Activated naive CD4-positive, alpha-beta T cell (primary cell): ENCODE measurements around the gene PTTG1.

Source experiments
- DNase-seq, 4 experiments: peaks; one replicate each; lab custom pipeline; 2025; lab: John Stamatoyannopoulos, UW

The PTTG1 gene

GRCh38 chr5:160421625-160422258 lies at the start of gene PTTG1:
TSS of gene PTTG1 (plus strand) at chr5:160421855. CDS start at chr5:160422313, 458 bp downstream.
- DNase-seq, result peak; percentile 27 to 83 (median 69)

- DNase-seq, result no peak
Observed at GRCh38 chr5:160375166-160375565, 46.5 kb upstream of the PTTG1 start.

GRCh38 chr5:160375701-160376100 lies 46.0 kb upstream of the PTTG1 start:
- DNase-seq, result no peak

- DNase-seq, result no peak
Observed at GRCh38 chr5:160376416-160376815, 45.2 kb upstream of the PTTG1 start.

GRCh38 chr5:160377651-160378050 lies 44.0 kb upstream of the PTTG1 start:
- DNase-seq, result no peak

GRCh38 chr5:160378330-160378729 lies 43.3 kb upstream of the PTTG1 start:
- DNase-seq, result no peak

GRCh38 chr5:160379511-160379910 lies 42.1 kb upstream of the PTTG1 start:
- DNase-seq, result no peak

- DNase-seq, result no peak
Observed at GRCh38 chr5:160380041-160380440, 41.6 kb upstream of the PTTG1 start.

GRCh38 chr5:160382346-160382745 lies 39.3 kb upstream of the PTTG1 start:
- DNase-seq, result no peak

GRCh38 chr5:160384681-160385080 lies 37.0 kb upstream of the PTTG1 start:
- no peak for DNase-seq

- no peak for DNase-seq
Observed at GRCh38 chr5:160385496-160385895, 36.2 kb upstream of the PTTG1 start.

GRCh38 chr5:160387445-160387844 lies 34.2 kb upstream of the PTTG1 start:
- no peak for DNase-seq

GRCh38 chr5:160390787-160391696 lies 30.6 kb upstream of the PTTG1 start:
- DNase-seq, result no peak

GRCh38 chr5:160395111-160395510 lies 26.5 kb upstream of the PTTG1 start:
- no peak for DNase-seq

- DNase-seq, result no peak
Observed at GRCh38 chr5:160397492-160397891, 24.2 kb upstream of the PTTG1 start.

GRCh38 chr5:160398806-160399205 lies 22.8 kb upstream of the PTTG1 start:
- no peak for DNase-seq

- peak; percentile 13 to 23 (median 18) for DNase-seq
Observed at GRCh38 chr5:160399402-160400353, 22.0 kb upstream of the PTTG1 start, which contains the start of gene FAM200C. TSS of gene FAM200C (minus strand) at chr5:160400054. CDS start at chr5:160395490, 4,564 bp downstream.

GRCh38 chr5:160418561-160419457 lies 2.8 kb upstream of the PTTG1 start, which contains the start of gene SLU7:
TSS of gene SLU7 (minus strand) at chr5:160419081. CDS start at chr5:160415294, 3,787 bp downstream.
- peak; percentile 81 to 90 (median 86) for DNase-seq

GRCh38 chr5:160419458-160420330 lies 2.0 kb upstream of the PTTG1 start:
- DNase-seq, result no peak

GRCh38 chr5:160420331-160420610 lies 1.4 kb upstream of the PTTG1 start:
- no peak for DNase-seq
